GM19438 (cell line): ENCODE measurements around the gene ASTN2.

Source experiments
- ATAC-seq: cut with Tn5 transposase; IDR thresholded peaks from one replicate; pipeline ENCODE4 v1.9.1; 2021; ENCODE audit warnings: low read depth; ENCODE audit not compliant: unreplicated experiment

The ASTN2 gene

DNA sequence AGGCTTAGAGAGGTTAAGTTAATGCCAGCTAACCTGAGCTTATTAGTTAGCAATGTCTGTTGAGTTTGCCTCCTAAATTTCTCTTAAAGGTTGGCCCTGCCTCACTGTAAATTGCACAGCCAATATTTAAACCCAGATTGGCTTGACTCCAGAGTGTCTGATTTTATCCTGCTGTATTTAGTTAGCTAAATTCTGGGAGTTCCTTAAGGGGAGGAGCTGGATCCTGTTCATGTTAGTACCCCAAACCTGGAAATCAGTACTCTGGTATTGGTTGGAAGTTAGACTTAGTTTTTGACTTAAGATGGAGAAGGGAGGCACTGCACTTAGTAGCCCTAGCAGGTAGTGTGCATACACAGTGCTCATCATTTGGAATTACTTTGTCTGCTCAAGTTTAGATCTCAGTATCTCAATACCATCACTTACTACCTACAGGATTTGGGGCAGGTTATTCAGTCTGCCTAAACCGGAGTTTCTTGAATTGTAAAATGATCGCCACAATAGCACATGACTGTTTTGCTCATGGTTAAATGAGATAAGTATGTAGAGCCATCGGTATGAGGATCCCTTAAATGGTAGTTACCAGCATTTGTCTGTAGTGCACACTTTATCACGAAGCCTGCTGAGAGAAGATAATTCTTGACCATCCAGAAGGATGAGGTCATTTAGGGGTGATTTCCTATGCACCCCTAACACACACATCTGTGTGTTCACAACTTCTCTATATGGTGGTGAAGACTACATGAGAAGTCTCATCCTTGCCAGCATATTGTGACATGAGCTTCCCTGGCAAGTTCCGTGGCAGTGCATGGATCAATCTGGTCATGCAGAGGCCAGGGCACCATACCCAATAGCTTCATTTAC, 992.5 kb downstream of the ASTN2 start:
- ATAC-seq, result no peak

DNA sequence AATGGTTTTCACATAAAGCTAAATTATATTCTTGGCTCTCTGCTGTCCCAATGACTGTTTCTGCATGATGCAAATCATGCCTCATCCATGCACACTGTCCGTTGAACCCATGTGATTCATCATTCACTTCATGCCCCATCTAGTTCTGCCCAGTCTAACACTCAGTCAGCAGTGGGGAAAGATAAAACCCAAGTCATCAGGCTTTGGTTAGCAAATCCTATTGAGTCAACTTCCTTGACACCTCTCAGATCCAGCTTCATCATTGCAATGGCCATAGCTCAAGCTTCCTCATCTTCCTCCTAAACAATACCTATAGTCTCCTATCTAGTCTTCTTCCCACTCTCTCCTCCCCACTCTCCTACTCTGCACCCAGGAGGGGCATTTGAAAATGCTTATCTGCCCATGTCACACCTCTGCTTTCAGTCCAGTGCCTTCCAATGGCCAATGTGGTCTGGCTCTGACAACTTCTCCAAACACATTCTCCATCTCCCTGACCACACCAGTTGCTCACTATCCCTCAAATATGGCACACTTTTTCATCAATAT, 993.8 kb downstream of the ASTN2 start:
- no peak for ATAC-seq

DNA sequence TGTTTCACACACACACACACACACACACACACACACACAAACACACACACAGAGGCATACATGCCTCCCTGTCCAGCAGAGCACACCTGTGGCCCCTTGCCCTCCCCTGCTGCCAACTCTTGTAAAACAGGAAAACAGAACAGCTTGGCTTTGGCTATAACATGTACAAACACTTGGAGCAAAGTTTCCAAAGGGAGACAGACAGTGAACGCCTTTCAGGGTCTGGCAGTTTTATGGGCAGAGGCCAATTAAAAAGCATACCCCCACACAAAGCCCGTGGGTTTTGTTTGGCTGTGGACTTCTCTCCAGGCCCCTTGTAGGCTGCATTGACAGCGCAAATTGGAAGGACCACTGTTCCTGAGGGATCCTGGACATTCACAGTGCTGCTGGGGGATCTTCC, 995.7 kb downstream of the ASTN2 start:
- no peak for ATAC-seq

DNA sequence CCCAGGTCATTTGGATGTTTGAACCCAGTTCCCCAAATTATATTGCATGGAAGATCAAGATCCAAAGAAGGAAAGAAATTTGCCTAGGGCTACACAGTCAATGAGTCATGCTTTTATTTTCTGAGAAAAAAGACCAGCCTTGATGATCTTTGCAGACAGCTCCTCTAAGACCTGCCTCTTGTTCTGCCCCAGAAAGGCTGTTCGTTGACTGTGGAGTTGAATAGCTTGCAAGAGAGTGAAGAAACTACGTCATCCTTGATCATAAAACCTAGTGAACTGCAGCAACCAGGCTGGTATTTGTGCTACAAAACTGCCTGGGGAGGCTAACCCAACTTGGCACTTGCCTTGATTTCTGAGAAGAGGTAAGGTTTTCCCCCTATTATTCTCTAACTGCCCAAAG, 997.4 kb downstream of the ASTN2 start:
- no peak for ATAC-seq

DNA sequence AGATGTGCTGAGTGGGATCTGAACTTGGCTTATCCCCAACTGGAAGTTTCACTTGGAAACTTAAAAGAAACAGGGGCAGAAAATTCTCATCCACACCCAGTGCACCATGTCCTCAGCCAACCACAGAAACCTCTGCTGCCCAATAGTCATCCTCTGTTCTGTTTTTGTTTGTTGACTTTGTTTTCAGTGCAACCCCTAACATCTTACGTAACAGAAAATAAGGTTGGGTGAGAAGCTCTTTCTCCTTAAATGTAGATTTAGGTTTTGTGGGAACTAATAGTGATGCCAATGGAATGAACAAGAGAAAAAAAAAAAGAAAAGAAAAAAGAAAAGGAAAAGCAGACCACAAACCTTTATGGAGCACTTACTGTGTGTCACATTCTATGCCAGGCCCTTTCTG, 998.4 kb downstream of the ASTN2 start:
- no peak for ATAC-seq

DNA sequence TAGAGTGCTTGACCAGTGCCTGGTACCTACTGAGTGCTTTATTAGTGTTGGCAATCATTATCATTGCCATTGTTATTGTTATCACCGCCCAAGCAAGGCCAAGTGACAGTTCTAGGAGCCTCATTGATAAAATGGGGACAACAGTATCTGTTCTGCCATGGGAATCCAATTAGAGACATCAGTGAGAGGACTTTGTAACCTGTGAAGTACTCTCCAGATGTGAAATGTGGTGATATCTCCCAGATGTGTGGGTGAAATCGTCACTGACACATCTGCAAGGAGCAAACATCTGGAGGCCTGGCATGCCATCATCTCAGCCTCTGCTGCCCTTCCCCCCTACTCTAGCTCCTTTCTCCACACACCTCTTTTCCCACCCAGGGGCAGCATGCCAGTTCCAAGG, 1000.5 kb downstream of the ASTN2 start:
- no peak for ATAC-seq

DNA sequence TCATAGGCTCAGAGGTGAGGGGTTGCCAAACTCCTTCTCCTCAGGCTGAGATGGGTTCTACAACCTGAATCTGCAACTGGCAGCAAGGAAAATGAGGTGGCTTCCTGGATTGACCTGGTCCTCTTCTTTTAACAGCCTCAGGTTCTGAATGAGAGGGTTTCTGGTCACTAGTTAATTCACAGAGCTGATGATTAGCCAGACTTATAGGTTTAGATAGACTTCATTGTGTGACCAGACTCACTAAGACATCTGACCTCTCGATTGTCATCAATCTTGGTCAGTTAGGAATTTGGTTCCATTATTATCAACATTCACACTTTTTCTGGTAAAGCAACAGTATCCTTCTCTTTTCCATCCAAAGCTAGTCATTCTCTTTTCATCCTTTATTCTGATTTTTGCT, 1003.4 kb downstream of the ASTN2 start:
- ATAC-seq, result no peak

DNA sequence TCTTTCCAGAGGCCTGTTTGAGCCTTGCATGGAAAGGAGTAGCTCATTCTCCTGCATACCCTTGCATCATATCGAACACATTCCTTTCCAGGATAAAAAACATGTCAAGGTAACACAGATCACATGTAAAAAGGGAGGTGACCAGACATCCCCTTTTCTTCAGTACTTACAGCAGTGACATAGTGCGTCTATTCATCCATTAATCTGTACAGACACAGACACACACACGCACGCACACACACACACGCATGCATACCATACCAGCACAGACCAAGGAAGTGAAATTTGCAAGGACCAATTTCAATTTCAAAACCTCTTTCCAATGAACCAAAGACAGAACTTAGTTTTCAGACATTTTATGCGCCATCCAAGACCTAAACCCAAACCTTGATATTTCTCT, 1005.2 kb downstream of the ASTN2 start:
- no peak for ATAC-seq

DNA sequence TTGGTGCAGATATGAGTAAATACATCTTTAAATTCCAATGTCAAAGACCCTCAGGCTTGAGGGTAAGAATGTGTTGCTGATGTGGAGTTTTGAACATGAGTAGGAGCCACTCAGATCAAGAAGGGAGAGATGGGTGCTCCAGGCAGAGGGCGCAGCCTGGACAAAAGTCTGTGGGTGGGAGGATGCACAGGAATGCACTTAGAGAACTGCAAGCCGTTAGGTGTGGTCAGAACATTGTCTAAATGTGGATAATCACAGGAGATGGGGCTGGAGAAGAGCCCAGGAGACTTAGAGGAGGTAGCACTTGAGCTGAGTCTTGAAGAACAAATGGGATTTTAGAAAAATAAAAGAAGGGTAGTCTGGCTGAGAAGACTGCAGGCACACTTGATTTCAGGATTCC, 1005.7 kb downstream of the ASTN2 start:
- no peak for ATAC-seq

DNA sequence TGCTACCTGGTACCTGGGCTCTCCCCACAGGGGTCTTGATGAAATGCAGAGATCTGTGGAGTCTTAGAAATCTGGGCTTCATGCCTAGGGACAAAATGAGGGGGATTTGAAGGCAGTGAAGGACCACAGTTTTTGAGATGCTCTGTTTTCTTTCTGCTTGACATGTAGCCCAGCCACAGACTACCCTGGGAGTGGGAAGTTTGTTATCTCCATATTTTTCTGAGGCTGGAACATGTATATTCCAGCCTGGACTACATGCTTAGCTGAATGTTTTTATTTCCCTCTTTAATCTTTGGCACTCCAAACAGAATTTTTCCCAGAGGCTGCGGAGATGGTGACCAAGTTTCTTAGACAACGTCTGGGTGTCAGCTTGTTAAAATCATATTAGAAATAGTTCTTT, 1008.4 kb downstream of the ASTN2 start:
- no peak for ATAC-seq

DNA sequence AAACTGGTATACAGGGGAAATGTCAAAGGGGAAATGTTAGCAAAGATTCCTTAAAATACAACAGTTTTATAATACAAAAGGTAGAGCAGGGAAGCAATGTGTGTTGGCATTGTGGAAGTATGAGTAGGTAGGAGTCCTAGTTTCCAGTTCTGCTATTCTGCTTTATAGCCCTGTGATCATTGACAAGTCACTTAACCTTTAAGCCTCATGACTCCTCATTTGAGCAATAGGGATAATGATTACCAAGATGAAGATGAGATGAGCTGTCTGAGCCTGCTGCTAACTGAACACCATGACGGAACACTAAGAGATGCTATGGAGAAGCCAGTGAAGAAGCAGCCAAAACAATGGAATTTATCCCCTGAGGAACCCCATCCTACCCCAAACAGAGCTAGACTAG, 1009.5 kb downstream of the ASTN2 start:
- no peak for ATAC-seq

DNA sequence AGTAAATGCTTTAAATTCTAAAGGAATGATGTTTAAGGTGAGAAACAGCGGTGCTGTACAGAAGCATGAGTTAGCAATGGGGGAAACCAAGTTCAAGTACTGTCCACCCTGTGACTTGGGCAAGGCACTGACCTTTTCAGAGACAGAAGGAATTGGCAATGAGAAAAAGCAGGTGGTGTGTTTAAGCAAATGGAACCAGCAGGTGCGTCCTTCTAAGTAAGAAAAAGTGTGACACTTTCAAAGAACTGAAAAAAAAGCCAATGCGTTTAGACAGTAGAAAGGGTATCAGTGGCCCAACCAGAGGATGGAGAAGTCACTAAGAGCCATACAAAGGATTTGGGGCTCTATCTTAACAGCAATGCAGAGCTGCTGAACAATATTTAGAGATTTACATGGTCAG, 1010.6 kb downstream of the ASTN2 start:
- ATAC-seq, result no peak

DNA sequence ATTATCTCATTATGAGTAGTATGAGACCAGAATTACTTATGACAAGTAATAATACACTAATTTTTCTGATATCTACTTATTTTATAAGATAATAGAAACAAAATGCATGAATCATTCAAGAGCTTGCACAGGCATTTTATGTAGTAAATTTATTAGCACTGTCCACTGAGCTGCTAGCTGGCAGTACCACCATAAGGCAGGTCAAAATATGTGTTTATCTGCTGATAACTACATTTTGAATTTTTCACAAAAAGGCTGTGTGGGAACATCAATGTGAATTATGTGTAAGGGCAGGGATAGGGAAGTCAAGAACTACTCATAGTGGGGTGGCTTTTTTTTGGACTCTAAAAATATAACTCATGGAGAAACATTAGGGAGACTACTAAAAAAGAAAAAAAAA, 1011.7 kb downstream of the ASTN2 start:
- no peak for ATAC-seq

DNA sequence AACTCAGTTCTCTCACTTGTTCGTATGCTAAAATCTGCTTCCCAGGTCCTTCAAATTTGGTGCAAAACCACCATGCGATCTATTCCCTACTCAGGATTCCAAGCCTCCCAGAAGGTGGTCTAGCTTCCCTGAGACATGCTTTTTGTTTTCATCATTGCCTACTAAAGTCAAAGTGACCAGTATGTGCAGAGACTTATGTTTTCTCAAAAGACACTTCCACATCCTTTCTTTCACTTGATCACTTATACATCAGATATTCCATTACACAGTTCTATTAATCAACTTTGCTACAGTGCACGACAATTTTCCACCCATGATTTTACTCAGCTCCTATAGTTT, 1019.2 kb downstream of the ASTN2 start:
- no peak for ATAC-seq

DNA sequence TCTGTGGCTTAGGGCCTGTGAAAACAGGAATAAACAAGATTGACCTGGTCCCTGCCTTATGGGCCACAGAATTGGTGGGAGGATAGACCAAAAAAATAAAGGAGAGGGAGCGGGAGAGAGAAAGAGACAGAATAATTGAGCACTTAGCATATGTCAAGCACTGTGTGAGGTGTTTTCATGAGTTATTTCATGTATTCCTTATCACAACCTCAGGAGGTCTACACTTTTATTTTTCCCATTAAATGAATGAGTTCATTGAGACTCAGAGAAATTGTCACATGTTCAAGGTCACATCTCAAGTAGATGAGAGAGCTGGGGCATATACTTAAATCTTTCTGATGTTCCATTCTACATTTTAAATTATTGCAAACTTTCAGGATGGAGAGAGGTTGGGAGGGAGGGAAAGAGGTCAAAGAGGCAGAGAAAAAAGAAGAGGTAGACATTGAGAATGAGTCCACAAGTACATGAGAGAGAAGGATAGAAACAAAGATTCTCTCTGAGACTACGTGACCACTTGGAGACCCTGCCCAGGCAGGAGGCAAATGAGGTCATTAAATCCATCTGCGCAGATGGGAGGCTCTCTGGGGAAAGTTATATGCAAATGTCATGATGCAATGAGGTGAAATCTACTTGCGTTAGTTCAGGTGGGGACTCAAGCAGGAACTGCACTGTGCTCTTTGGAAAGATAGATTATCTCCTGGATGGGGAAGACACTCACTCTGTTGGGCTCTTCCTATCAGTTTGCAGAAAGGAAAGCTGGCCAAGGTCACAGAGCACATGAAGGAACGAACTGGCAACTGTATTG, 1019.8 kb downstream of the ASTN2 start:
- no peak for ATAC-seq

DNA sequence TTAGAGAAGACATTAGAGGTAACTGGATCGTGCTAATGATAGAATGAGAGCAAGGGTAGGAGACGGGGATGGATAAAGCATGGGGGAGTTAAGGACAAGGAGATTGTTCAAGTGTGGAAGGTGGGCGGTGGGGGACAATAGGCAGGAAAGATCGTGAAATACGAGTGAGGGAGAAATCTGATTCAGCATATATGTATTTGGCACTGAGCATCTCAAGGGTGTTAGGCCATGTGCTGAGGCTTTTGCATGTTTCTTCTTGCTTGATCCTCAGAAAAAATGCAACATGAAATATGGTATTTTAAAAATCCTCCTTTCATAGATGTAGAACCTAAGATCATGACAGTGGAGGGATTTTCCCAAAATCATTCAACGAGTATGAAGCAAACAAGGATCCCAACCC, 1020.8 kb downstream of the ASTN2 start:
- ATAC-seq, result no peak

DNA sequence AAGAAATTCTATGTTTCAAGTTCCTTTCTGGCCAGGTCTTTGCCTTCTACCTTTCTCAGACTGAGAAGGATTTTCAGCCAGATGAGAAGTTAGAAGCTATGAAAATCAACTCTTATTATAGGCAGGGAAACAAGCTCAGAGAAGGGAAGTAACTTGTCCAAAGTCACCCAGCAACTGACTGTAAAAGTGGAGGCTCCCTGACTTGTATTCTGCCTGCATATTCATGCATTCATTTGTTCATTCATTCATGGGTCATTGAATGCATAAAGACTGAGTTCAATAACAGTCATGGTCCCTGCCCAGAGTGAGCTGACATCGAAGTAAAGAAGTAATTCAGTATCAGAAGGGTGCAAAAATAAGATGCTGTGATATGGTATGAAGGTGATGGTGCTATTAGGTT, 1021.7 kb downstream of the ASTN2 start:
- no peak for ATAC-seq

DNA sequence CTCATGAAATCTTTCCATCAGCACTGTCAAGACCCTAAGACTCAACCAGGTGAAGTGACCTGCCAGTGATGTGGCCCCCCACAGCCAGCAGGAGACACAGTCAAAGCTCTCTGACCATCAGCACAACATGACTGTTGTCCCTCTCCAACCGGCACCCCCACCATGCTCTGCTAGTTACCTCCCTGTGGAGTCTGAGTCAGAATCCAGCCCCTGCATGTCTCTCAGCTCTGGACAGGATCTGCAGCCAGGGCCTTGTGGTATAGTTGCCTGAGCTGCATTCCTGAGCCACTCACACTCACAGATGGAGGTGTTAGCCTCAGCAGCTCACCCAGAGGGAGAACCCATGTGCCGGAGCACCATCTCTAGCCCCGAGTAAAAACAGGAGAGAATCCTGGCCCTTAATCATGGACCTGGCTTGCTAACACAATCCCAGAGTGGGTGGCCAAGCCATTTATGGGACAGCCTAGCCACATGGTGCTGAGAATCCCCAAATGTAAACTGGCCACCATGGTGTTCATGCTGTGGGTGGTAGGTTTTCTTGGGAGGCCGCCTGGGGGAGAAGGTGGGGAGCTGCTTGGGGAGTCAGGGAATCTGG, 1023.5 kb downstream of the ASTN2 start:
- no peak for ATAC-seq

DNA sequence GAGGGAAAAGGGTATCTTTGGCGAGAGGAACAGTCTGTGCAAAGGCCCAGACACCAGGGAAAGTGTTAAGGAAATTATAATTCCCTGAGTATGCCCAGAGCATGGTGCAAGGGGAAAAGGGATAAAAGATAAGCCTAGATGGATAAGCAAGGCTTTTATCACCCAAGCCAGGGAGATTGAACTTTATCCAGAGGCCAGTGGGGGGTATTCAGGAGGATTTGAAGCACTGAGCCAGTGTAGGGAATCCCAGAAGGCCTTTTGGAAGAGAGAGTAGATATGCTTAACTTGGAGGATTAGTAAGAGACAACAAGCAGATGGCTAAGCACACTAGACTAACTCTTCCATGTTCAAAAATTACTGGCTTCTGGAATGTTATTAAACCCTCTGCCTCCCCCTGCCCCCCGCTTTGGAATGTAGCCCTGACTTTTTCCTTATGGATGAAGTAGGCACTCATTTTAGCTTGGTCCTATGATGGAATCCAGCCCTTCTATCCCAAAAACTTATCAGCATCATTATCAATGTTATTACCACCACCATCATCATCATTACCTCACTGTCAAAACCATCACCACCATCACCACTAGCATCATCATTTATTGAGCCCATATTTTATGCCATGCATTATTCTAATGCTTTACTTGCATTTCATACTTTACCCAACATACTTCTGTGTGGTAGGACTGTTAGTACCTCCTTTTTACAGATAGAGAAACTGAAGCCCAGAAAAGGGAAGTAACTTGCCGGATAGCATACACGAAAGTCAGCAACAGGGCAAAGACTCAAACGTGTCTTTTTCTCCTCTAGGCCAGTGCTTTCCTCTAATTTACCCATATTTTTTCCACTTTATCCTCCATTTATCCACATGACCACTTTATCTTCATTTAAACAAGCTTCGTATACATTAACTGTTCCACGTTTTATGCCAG, 1024.3 kb downstream of the ASTN2 start:
- ATAC-seq, result peak; percentile 63

DNA sequence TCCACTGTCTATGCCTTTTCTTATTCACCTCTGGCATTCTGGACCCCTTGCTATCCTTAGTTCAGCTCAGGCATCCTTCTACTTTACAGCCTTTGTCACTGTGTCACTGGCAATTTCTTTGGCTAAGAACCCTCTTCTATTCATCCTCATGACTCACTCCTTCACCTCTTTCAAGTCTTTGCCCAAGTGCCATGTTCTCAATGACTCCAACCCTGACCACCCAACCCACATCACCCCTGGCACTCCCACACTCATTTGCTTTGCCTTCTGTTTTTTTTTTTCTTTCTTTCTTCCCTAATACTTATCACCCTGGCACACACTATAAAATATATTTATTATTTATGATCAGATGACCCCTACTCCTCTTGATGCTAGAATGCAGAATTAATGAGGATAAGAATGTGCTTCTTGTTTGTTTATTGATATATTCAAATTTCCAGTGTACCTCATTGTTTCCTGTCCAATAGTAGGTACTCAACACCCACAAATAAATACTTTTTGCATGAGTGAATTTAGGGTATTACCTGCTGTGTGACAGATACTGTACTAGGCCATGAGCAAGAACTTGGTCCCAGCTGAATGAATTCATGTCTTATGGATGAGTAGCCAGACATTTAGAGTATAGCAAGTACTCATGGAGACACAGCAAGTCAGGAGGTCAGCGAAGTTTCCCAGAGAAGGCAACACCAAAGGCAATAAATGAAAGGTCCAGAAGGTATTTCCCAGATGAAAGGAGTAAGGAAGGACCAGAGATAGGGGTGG, 1025.1 kb downstream of the ASTN2 start:
- no peak for ATAC-seq
